IMR-90 (cell line): ENCODE measurements around the gene HGFAC. TPM values are rescaled to one million over a fixed set of nuclear protein-coding genes. Genes with fewer than 3 reads are reported as not detected.

ENCODE experiments used
- ATAC-seq: fragments of 200-7000 bp; cut with Tn5 transposase; 2 replicates; pipeline ENCODE4 v1.9.1; 2020; ENCODE audit warnings: low read depth, mild to moderate bottlenecking, moderate library complexity
- BruUV-seq: library from RNA; stranded (reverse); fragments of 400-500 nt; replicated peaks from 2 replicates; lab custom pipeline; 2021; lab: Mats Ljungman, UMichigan
- CTCF ChIA-PET: fragments of 300-600 bp; formaldehyde crosslinking; extraction: SDS; loops from one replicate; lab custom pipeline; 2021; ENCODE audit warnings: antibody characterized with exemption; lab: Yijun Ruan, JAX
- POLR2A ChIA-PET: fragments of 300-600 bp; sonication (Branson Sonifier 250); formaldehyde crosslinking; loops from one replicate; lab custom pipeline; 2022; ENCODE audit warnings: antibody characterized with exemption; ENCODE audit not compliant: unreplicated experiment; lab: Charles Lee
- DNase-seq: peaks from one replicate; pipeline ENCODE4 v3.0.0; 2013
- H2AFZ ChIP-seq: replicated peaks from 2 replicates; pipeline ENCODE3; 2013; ENCODE audit warnings: low read length, mild to moderate bottlenecking; ENCODE audit not compliant: poor library complexity
- H2AK5ac ChIP-seq: 2 replicates; pipeline ENCODE4 v1.6.1; 2013; ENCODE audit warnings: low read depth, low read length, inconsistent platforms
- H2AK9ac ChIP-seq: replicated peaks from 2 replicates; pipeline ENCODE3; 2013; ENCODE audit warnings: mild to moderate bottlenecking, low read depth, low read length, moderate library complexity; ENCODE audit not compliant: poor library complexity
- H2BK120ac ChIP-seq: 2 replicates; pipeline ENCODE4 v1.6.1; 2013; ENCODE audit warnings: low read depth, low read length, inconsistent platforms
- H2BK15ac ChIP-seq: 3 replicates; pipeline ENCODE4 v1.6.1; 2013; ENCODE audit warnings: low read depth, low read length, inconsistent platforms
- H2BK20ac ChIP-seq: 2 replicates; pipeline ENCODE4 v1.6.1; 2013; ENCODE audit warnings: low read depth, mild to moderate bottlenecking, inconsistent platforms, low read length, moderate library complexity
- H2BK5ac ChIP-seq: 2 replicates; pipeline ENCODE4 v1.6.1; 2013; ENCODE audit warnings: mild to moderate bottlenecking, low read depth, low read length, inconsistent platforms; ENCODE audit not compliant: poor library complexity, severe bottlenecking
- H3K14ac ChIP-seq: replicated peaks from 2 replicates; pipeline ENCODE4 v1.6.1; 2013; ENCODE audit warnings: low read depth, low read length, inconsistent platforms
- H3K18ac ChIP-seq: 2 replicates; pipeline ENCODE4 v1.6.1; 2013; ENCODE audit warnings: low read depth, low read length, control low read depth
- H3K23ac ChIP-seq: 2 replicates; pipeline ENCODE4 v1.6.1; 2013; ENCODE audit warnings: low read depth, low read length, inconsistent platforms
- H3K27ac ChIP-seq: 2 replicates; pipeline ENCODE4 v1.5.1; 2013; ENCODE audit warnings: mild to moderate bottlenecking, control low read depth, low read length; ENCODE audit not compliant: insufficient read depth
- H3K27me3 ChIP-seq: 2 replicates; pipeline ENCODE4 v1.6.1; 2013; ENCODE audit warnings: low read length; ENCODE audit not compliant: control insufficient read depth, insufficient read depth
- H3K36me3 ChIP-seq: 2 replicates; pipeline ENCODE4 v1.6.1; 2013; ENCODE audit warnings: low read length, mixed read lengths; ENCODE audit not compliant: control insufficient read depth, insufficient read depth
- H3K4ac ChIP-seq: 2 replicates; pipeline ENCODE4 v1.6.1; 2013; ENCODE audit warnings: low read depth, low read length, inconsistent platforms
- H3K4me1 ChIP-seq: 2 replicates; pipeline ENCODE4 v1.6.1; 2013; ENCODE audit warnings: low read length, mixed read lengths; ENCODE audit not compliant: control insufficient read depth, insufficient read depth
- H3K4me2 ChIP-seq: 2 replicates; pipeline ENCODE4 v1.6.1; 2013; ENCODE audit warnings: low read depth, mild to moderate bottlenecking, control low read depth, low read length, moderate library complexity
- H3K4me3 ChIP-seq: 2 replicates; pipeline ENCODE4 v1.5.1; 2013; ENCODE audit warnings: low read depth, mild to moderate bottlenecking, control low read depth, low read length, moderate library complexity; ENCODE audit not compliant: insufficient read depth
- H3K56ac ChIP-seq: 2 replicates; pipeline ENCODE4 v1.6.1; 2013; ENCODE audit warnings: low read length, inconsistent platforms; ENCODE audit not compliant: insufficient read depth; ENCODE audit errors: extremely low read depth
- H3K79me1 ChIP-seq, 2 experiments: 2 replicates each; pipeline ENCODE4 v1.6.1; 2013; ENCODE audit warnings: low read length in 2 of 2, inconsistent platforms in 1 of 2, low read depth in 1 of 2
- H3K9ac ChIP-seq: 2 replicates; pipeline ENCODE4 v1.6.1; 2013; ENCODE audit warnings: low read depth, low read length, control low read depth
- H3K9me1 ChIP-seq: 2 replicates; pipeline ENCODE4 v1.6.1; 2013; ENCODE audit warnings: low read length, inconsistent platforms; ENCODE audit not compliant: insufficient read depth
- H3K9me3 ChIP-seq: 2 replicates; pipeline ENCODE4 v1.6.1; 2013; ENCODE audit warnings: low read length; ENCODE audit not compliant: control insufficient read depth, insufficient read depth
- H4K20me1 ChIP-seq: 2 replicates; pipeline ENCODE4 v1.6.1; 2013; ENCODE audit warnings: low read length, inconsistent platforms; ENCODE audit not compliant: insufficient read depth
- H4K5ac ChIP-seq: 2 replicates; pipeline ENCODE4 v1.6.1; 2013; ENCODE audit warnings: mild to moderate bottlenecking, low read depth, low read length, control low read depth
- H4K8ac ChIP-seq, 2 experiments: 2 replicates each; pipeline ENCODE4 v1.6.1; 2013; ENCODE audit warnings: low read depth in 2 of 2, low read length in 2 of 2, control low read depth in 1 of 2, inconsistent platforms in 1 of 2
- H4K91ac ChIP-seq: 2 replicates; pipeline ENCODE4 v1.6.1; 2013; ENCODE audit warnings: low read depth, low read length, inconsistent platforms; ENCODE audit not compliant: insufficient read depth
- BHLHE40 ChIP-seq: fragments of 150-350 bp; IDR thresholded peaks from 2 replicates; pipeline ENCODE4 v1.6.1; 2016; ENCODE audit warnings: mild to moderate bottlenecking, low read depth, low read length
- CEBPB ChIP-seq: IDR thresholded peaks from 2 replicates; pipeline ENCODE4 v1.6.1; 2012; ENCODE audit warnings: low read depth, low read length, improper control_type of control experiment
- CHD1 ChIP-seq: IDR thresholded peaks from 2 replicates; pipeline ENCODE4 v1.6.1; 2012; ENCODE audit warnings: low read depth, low read length, improper control_type of control experiment
- FOS ChIP-seq: fragments of 150-350 bp; IDR thresholded peaks from 2 replicates; pipeline ENCODE4 v1.6.1; 2016; ENCODE audit warnings: low read depth, low read length
- MAZ ChIP-seq: IDR thresholded peaks from 2 replicates; pipeline ENCODE4 v1.6.1; 2012; ENCODE audit warnings: low read depth, mild to moderate bottlenecking, low read length, improper control_type of control experiment, moderate library complexity, borderline replicate concordance
- MXI1 ChIP-seq: IDR thresholded peaks from 2 replicates; pipeline ENCODE4 v1.6.1; 2012; ENCODE audit warnings: low read depth, mild to moderate bottlenecking, low read length, moderate library complexity, borderline replicate concordance
- POLR2A ChIP-seq: IDR thresholded peaks from 2 replicates; pipeline ENCODE4 v1.6.1; 2012; ENCODE audit warnings: mild to moderate bottlenecking, low read depth, low read length
- RAD21 ChIP-seq: IDR thresholded peaks from 2 replicates; pipeline ENCODE4 v1.6.1; 2012; ENCODE audit warnings: low read length, improper control_type of control experiment
- RCOR1 ChIP-seq: IDR thresholded peaks from 2 replicates; pipeline ENCODE4 v1.6.1; 2012; ENCODE audit warnings: mild to moderate bottlenecking, low read length, improper control_type of control experiment; ENCODE audit not compliant: insufficient replicate concordance
- RFX5 ChIP-seq: IDR thresholded peaks from 2 replicates; pipeline ENCODE4 v1.8.0; 2012; ENCODE audit warnings: low read depth, mild to moderate bottlenecking, low read length, moderate library complexity
- SMC3 ChIP-seq: fragments of 150-350 bp; IDR thresholded peaks from 2 replicates; pipeline ENCODE4 v1.6.1; 2016; ENCODE audit warnings: low read depth, mild to moderate bottlenecking, antibody characterized with exemption, low read length, moderate library complexity
- WGBS, 2 experiments: methylation state at CpG; one replicate each; pipeline versions ENCODE4 v1.1.5 to v1.1.7; 2013; ENCODE audit warnings: missing lambda C conversion rate in 2 of 2; ENCODE audit not compliant: insufficient read length in 1 of 2; ENCODE audit errors: extremely low coverage in 2 of 2; 5-methylcytosine and 5-hydroxymethylcytosine counted together
- dilution Hi-C: fragments of 300-500 bp; cut with HindIII; formaldehyde crosslinking; loops from one replicate; pipeline ENCODE4 v1.14.3; 2018; ENCODE audit warnings: low sequenced_read_pairs; ENCODE audit not compliant: unreplicated experiment
- in situ Hi-C: fragments of 300-500 bp; cut with MboI; formaldehyde crosslinking; loops from 3 replicates; pipeline ENCODE4 v1.14.3; 2019; ENCODE audit warnings: low sequenced_read_pairs, inconsistent platforms, mixed read lengths
- intact Hi-C: fragments of 100-400 bp; cut with micrococcal nuclease; formaldehyde crosslinking; loops from 2 replicates; pipeline ENCODE4 v1.10.0; 2022
- polyA plus RNA-seq, 3 experiments: library from polyadenylated mRNA; depleted of rRNA; stranded (reverse); fragments of >200 nt; gene quantifications; 2 replicates each; pipeline ENCODE4 v1.2.3, GENCODE V29; 2012; ENCODE audit warnings: low replicate concordance in 1 of 3
- total RNA-seq: library from RNA; depleted of rRNA; stranded (reverse); fragments of >200 nt; gene quantifications from 2 replicates; pipeline ENCODE4 v1.2.3, GENCODE V29; 2012
- TF ChIP-seq, protein P1 (sequence below): fragments of 150-350 bp; IDR thresholded peaks from 2 replicates; pipeline ENCODE4 v1.6.1; 2016; ENCODE audit warnings: low read depth, mild to moderate bottlenecking, low read length, moderate library complexity, borderline replicate concordance
- TF ChIP-seq, protein P2 (sequence below): fragments of 150-350 bp; IDR thresholded peaks from 2 replicates; pipeline ENCODE4 v1.6.1; 2017; ENCODE audit warnings: mild to moderate bottlenecking, antibody characterized with exemption, low read length, low read depth
- TF ChIP-seq, protein P3 (sequence below): conservative IDR thresholded peaks from 2 replicates; pipeline ENCODE4 v1.5.1; 2012; ENCODE audit warnings: mild to moderate bottlenecking, low read depth, low read length, improper control_type of control experiment

Gene HGFAC
- total and polyA plus RNA-seq, 2 of the 4 experiments (the other 2 are of a cell fraction), result 0.05 TPM; not detected in 1

DNA sequence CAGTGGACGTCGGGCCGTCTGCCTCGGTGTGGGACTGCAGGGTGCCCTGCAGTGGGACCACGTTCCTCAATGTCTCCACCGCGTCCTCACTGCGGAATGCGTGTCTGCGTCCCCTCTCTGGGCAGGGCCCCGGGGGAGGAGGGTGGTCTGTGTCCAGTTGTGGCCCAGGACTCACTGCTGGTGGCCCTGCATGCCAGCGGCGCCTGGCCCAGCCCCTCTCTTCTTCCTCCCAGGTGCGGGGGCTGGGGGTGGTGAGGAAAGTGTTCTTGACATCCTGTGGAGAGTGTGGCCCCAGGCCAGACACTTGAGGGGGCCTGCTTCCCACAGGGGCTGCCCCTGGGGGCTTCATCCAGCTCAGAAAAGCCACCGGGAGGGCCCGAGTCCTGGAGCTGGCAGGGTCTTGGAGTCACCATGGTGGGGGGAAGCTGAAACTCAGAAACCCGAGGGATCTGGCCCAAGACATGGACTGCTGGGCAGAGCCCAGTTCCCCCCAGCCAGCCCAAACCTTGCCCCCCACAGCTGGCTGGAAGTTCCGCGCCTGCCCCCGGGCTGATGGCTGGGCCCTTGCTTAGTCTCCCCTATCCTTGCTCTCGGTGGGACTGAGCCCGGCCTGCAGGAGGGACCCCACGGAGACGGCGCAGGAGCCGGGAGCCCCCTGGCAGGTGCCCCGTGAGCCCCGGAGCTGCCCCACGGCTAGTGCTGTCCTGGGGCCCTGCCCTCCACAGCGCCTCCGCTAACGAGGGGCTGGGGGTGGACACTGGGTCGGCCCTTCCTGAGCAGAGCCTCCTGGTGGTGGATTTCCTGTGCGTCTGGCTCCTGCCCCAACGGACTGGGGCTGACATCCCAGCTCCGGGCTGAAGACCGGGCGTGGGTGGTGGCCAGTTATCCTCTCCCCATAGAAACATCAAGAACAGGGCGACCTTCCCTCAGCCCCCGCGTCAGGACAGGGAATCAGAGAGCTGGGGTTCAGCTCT, 24.2 kb downstream of the HGFAC start:
- Histone ChIP-seq H2AK5ac (no peak overlapping the region), H3K79me1 (no peaks in the 10 kb centered on the region), H3K23ac (no peak overlapping the region), H3K27ac (no peak overlapping the region), H3K9me3 (no peaks in the 10 kb centered on the region), H3K4me3 (no peak overlapping the region), H3K14ac (no peak overlapping the region), H4K20me1 (0 out of 2 replicates have a peak, but pooled peaks cover 8% of the 10 kb centered on the region), H2BK20ac (no peak overlapping the region), H2BK120ac (no peak overlapping the region), H3K4me1 (no peaks in the 10 kb centered on the region), H3K9ac (no peak overlapping the region), H2BK5ac (no peak overlapping the region), H4K91ac (no peak overlapping the region), H2AFZ (no peak overlapping the region), H3K27me3 (peaks cover 53% of the 10 kb centered on the region), H2AK9ac (no peak overlapping the region), H3K18ac (no peak overlapping the region), H4K5ac (no peak overlapping the region), H3K4me2 (no peak overlapping the region), H4K8ac (no peak overlapping the region), H3K9me1 (0 out of 2 replicates have a peak, but pooled peaks cover 5% of the 10 kb centered on the region), H3K36me3 (no peaks in the 10 kb centered on the region), H3K56ac (no peak overlapping the region), H3K4ac (no peak overlapping the region), H2BK15ac (no peak overlapping the region)
- no TSS peak for BruUV-seq
- in situ Hi-C loops, result no loop called here
- CTCF ChIA-PET, result no interaction called here
- DNase-seq, result no peak
- POLR2A ChIA-PET, result no interaction called here
- dilution Hi-C loops, result no loop called here
- WGBS, 2 experiments, result 70% methylated on average over 2 of the region's 41 CpGs; no CpG with 5 or more reads in 1 of the 2 experiments
- no peak for ATAC-seq
- intact Hi-C loops, result no loop called here
- TF ChIP-seq MXI1 (no peak), BHLHE40 (no peak), SMC3 (peak; percentile 12; the same call in 1 of the 2 replicates), CEBPB (no peak), CHD1 (no peak), MAZ (no peak), RAD21 (no peak), POLR2A (no peak), FOS (no peak), RFX5 (no peak), RCOR1 (no peak)
- TF ChIP-seq, protein P1, sequence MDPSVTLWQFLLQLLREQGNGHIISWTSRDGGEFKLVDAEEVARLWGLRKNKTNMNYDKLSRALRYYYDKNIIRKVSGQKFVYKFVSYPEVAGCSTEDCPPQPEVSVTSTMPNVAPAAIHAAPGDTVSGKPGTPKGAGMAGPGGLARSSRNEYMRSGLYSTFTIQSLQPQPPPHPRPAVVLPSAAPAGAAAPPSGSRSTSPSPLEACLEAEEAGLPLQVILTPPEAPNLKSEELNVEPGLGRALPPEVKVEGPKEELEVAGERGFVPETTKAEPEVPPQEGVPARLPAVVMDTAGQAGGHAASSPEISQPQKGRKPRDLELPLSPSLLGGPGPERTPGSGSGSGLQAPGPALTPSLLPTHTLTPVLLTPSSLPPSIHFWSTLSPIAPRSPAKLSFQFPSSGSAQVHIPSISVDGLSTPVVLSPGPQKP, result no peak
- TF ChIP-seq, protein P2, sequence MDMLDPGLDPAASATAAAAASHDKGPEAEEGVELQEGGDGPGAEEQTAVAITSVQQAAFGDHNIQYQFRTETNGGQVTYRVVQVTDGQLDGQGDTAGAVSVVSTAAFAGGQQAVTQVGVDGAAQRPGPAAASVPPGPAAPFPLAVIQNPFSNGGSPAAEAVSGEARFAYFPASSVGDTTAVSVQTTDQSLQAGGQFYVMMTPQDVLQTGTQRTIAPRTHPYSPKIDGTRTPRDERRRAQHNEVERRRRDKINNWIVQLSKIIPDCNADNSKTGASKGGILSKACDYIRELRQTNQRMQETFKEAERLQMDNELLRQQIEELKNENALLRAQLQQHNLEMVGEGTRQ, result no peak
- TF ChIP-seq, protein P3, sequence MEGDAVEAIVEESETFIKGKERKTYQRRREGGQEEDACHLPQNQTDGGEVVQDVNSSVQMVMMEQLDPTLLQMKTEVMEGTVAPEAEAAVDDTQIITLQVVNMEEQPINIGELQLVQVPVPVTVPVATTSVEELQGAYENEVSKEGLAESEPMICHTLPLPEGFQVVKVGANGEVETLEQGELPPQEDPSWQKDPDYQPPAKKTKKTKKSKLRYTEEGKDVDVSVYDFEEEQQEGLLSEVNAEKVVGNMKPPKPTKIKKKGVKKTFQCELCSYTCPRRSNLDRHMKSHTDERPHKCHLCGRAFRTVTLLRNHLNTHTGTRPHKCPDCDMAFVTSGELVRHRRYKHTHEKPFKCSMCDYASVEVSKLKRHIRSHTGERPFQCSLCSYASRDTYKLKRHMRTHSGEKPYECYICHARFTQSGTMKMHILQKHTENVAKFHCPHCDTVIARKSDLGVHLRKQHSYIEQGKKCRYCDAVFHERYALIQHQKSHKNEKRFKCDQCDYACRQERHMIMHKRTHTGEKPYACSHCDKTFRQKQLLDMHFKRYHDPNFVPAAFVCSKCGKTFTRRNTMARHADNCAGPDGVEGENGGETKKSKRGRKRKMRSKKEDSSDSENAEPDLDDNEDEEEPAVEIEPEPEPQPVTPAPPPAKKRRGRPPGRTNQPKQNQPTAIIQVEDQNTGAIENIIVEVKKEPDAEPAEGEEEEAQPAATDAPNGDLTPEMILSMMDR, result 0 out of 2 replicates have a peak, but pooled peaks have one; percentile 14
